Activated CD8-positive, alpha-beta memory T cell treated with anti-CD3 and anti-CD28 coated beads for 4 hours (primary cell): ENCODE data around the gene COP1.

ENCODE experiments used
- DNase-seq, 2 donors: peaks; one replicate each; pipeline ENCODE4 v3.0.0-alpha.2; 2020; ENCODE audit warnings: low read depth in 2 of 2

The COP1 gene

GRCh38 chr1:176199707-176200106, 7.4 kb downstream of the COP1 start:
- no peak for DNase-seq

- no peak for DNase-seq
These were observed 8.7 kb downstream of the COP1 start for GRCh38 chr1:176198413-176198812.

- no peak for DNase-seq
These were observed 10.4 kb downstream of the COP1 start for GRCh38 chr1:176196728-176197127.

- no peak for DNase-seq
These were observed 11.5 kb downstream of the COP1 start for GRCh38 chr1:176195547-176195946.

- no peak for DNase-seq
These were observed 13.4 kb downstream of the COP1 start for GRCh38 chr1:176193663-176194062.

DNA sequence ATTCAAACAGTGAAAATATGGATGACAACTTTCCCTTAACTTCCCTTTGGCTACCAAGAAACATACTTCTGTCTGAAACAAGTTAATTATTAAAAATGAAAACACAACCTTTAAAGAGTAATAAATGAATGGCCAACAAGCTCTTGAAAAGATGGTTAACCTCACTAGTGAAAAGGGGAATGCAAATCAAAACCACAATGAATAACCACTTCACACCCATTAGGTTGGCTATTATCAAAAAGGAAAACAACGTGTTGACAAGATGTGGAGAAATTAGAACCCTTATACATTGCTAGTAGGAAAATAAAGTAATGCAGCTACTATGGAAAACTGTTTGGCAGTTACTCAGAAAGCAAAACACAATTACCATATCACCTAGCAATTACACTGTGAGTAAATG, 14.1 kb downstream of the COP1 start:
- no peak for DNase-seq

DNA sequence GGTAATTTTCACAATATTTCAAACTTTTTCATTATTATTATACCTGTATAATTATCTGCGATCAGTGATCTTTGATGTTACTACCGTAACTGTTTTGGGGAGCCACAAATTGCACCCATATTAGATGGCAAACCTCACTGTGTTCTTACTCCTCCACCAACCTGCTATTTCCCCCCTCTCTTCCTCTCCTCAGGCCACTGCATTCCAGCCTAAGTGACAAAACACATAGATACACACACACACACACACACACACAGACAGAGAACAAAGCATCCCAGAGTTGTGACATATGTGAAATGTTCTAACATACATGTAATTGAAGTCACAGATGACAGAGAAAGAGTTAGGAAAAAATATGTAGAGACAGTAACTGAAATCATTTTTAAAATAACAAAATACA, 18.5 kb downstream of the COP1 start:
- no peak for DNase-seq

GRCh38 chr1:176187001-176187400, 20.1 kb downstream of the COP1 start:
- DNase-seq: no peak

- no peak for DNase-seq
These were observed 23.5 kb downstream of the COP1 start for GRCh38 chr1:176183618-176184017.

GRCh38 chr1:176178316-176178715, 28.8 kb downstream of the COP1 start:
- no peak for DNase-seq

- no peak for DNase-seq
These were observed 29.3 kb downstream of the COP1 start for GRCh38 chr1:176177764-176178163.

DNA sequence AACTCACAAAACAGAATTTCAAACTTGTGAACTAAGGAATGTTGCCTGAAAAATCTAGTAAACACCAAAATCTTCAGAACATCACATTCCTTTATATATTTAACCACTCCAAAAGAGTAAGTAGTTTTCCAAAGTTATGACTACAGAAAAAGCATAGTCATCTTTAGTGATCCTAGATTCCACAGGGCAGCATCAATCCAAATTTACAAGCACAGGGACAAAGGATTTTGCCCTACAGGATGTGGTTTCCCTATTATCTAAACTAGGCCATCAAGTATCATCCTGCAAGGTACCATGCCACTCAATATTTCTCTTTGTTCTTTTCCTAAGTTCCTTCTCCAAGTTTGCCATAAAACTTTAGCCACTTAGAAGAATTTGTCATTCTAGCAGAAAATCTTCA, 33.0 kb downstream of the COP1 start:
- DNase-seq: no peak

- DNase-seq: no peak
These were observed 34.9 kb downstream of the COP1 start for GRCh38 chr1:176172215-176172614.

DNA sequence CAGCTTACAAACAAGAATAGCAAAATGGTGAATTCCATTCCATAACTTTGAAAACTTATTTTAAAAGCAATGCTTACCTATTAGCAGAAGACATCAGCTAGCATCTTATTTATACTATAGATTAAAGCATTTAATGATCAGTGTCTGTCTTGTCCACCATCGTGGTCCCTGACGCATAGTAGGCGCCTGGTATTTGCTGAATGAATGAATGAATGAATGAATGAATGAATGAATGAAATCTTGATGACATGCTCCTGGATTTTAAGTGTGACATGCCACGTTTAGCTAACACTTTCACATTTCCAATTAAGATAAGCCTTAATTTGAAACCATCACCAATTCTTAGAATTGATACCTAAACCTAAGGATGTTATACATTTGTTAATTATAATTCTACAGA, 39.9 kb downstream of the COP1 start:
- no peak for DNase-seq

- no peak for DNase-seq
These were observed 41.5 kb downstream of the COP1 start for GRCh38 chr1:176165573-176165972.

GRCh38 chr1:176164014-176164678, 42.9 kb downstream of the COP1 start:
- no peak for DNase-seq

DNA sequence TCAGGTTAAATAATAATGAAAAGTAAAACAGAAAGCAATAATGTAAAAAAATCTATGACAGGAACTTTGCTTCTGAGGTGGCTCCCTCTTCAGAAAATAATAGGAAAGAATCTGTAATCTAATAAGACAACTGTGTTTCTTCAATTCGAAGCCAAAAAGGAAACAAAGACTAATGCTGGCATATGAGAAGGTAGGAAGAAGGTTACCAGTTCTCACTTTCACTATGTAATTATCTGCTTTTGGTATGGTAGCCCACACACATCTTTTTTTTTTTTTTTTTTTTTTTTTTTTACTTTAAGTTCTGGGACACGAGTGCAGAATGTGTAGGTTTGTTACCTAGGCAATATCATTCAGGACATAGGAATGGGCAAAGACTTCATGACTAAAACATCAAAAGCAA, 47.1 kb downstream of the COP1 start:
- no peak for DNase-seq

DNA sequence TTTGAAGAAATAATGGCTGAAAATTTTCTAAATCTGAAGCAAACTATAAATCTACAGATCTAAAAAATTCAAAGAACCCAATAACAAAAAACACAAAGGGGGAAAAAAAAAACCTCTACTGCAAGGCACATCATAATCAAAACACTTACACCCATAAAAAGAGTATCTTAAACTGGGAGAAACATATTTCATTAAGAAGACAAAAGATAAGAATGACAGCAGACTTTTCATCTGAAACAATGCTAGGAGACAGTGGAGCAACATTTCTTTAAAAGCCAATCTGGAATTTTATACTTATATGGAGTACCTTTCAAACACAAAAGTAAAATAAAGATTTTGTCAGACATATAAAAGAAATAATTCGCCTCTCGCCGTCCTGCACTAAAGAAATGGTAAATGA, 49.1 kb downstream of the COP1 start:
- DNase-seq: no peak

GRCh38 chr1:176149939-176150807, 56.9 kb downstream of the COP1 start:
- DNase-seq: no peak

- no peak for DNase-seq
These were observed 62.6 kb downstream of the COP1 start for GRCh38 chr1:176144526-176144925.

GRCh38 chr1:176142973-176143372, 64.1 kb downstream of the COP1 start:
- DNase-seq: no peak

- no peak for DNase-seq
These were observed 65.6 kb downstream of the COP1 start for GRCh38 chr1:176141449-176141848.

GRCh38 chr1:176136891-176137290, 70.2 kb downstream of the COP1 start:
- no peak for DNase-seq
